Uterus (tissue), 4 donors: ENCODE results near the gene EPB41L3. TPM values are rescaled to one million over a fixed set of nuclear protein-coding genes. Genes with fewer than 3 reads are reported as not detected.

Experiments used
- DNase-seq, 2 donors: peaks; one replicate each; pipeline ENCODE4 v3.0.0-alpha.2; 2019 to 2020
- H3K27ac ChIP-seq, 2 donors: fragments of 200-600 bp; sonication (generic); 1 replicate in 1 of 2; 2 replicates in 1 of 2; pipeline ENCODE4 v1.5.1; 2016 to 2018
- H3K27me3 ChIP-seq, 2 donors: fragments of 200-600 bp; sonication (generic); one replicate each; pipeline ENCODE4 v1.5.1; 2018 to 2019; ENCODE audit warnings: control low read depth in 1 of 2
- H3K36me3 ChIP-seq, 2 donors: fragments of 200-600 bp; sonication (generic); one replicate each; pipeline ENCODE4 v1.5.1; 2019; ENCODE audit warnings: control low read depth in 1 of 2
- H3K4me1 ChIP-seq, 2 donors: fragments of 200-600 bp; sonication (generic); one replicate each; pipeline ENCODE4 v1.5.1; 2018 to 2019; ENCODE audit warnings: control low read depth in 1 of 2
- H3K4me3 ChIP-seq, 2 donors: fragments of 200-600 bp; sonication (generic); 1 replicate in 1 of 2; 2 replicates in 1 of 2; pipeline ENCODE4 v1.5.1; 2018 to 2019; ENCODE audit warnings: mild to moderate bottlenecking in 1 of 2
- H3K9me3 ChIP-seq, 2 donors: fragments of 200-600 bp; sonication (generic); one replicate each; pipeline ENCODE4 v1.5.1; 2019; ENCODE audit warnings: control low read depth in 1 of 2
- POLR2A ChIP-seq, 2 donors: fragments of 450-650 bp; IDR thresholded peaks; one replicate each; pipeline ENCODE4 v1.6.1; 2016; ENCODE audit warnings: antibody characterized with exemption in 2 of 2, mild to moderate bottlenecking in 1 of 2, moderate library complexity in 1 of 2
- intact Hi-C: fragments of 100-400 bp; cut with DNase I; formaldehyde crosslinking; loops from one replicate; pipeline ENCODE4 v1.15.1; 2023; ENCODE audit warnings: low total_unique reads
- total RNA-seq, 4 donors: library from RNA; depleted of rRNA in 3 of 4; stranded (reverse); fragments of >200 nt in 3 of 4; gene quantifications; one replicate each; pipeline versions ENCODE4 v1.1.0 to v1.2.4, GENCODE V29; 2014 to 2023
- TF ChIP-seq, protein P1 (sequence below), 4 experiments: fragments of 200-600 bp in 2 of 4; fragments of 450-650 bp in 2 of 4; sonication (generic) in 2 of 4; IDR thresholded peaks; one replicate each; pipeline ENCODE4 v1.5.1; 2016 to 2019; ENCODE audit warnings: antibody characterized with exemption in 4 of 4, mild to moderate bottlenecking in 2 of 4, moderate library complexity in 1 of 4
- donor health status: DM: yes; HTN: yes; CAD: no.

Gene EPB41L3
- total RNA-seq, 4 donors from 2014 or later, result 31.5 to 111 (median 57.1) TPM

DNA sequence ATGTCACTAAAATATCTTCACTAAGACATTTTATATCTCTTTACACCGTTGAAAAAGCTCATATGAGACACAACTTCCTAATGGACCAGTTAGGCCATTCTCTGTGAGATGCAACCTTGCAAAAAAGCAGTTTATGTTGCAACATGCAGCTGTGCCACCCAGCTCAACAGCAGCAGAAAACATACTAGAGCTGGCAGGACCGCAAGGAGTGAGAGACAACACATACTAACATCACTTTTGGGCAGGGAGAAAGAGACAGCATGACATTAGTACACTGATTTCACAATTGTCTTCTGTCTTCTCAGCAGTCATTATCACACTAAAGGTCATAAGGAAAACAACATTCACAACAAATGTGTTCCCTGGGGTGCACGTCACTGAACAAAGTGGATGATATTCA lies 122.9 kb downstream of the EPB41L3 start:
- no peak overlapping the region for H3K27ac ChIP-seq
- DNase-seq, result no peak
- TF ChIP-seq POLR2A (IDR thresholded peaks at IDR 0.05), result no peak
- TF ChIP-seq, protein P1, sequence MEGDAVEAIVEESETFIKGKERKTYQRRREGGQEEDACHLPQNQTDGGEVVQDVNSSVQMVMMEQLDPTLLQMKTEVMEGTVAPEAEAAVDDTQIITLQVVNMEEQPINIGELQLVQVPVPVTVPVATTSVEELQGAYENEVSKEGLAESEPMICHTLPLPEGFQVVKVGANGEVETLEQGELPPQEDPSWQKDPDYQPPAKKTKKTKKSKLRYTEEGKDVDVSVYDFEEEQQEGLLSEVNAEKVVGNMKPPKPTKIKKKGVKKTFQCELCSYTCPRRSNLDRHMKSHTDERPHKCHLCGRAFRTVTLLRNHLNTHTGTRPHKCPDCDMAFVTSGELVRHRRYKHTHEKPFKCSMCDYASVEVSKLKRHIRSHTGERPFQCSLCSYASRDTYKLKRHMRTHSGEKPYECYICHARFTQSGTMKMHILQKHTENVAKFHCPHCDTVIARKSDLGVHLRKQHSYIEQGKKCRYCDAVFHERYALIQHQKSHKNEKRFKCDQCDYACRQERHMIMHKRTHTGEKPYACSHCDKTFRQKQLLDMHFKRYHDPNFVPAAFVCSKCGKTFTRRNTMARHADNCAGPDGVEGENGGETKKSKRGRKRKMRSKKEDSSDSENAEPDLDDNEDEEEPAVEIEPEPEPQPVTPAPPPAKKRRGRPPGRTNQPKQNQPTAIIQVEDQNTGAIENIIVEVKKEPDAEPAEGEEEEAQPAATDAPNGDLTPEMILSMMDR (IDR thresholded peaks at IDR 0.05), result no peak
- intact Hi-C loops, result no loop called here
- no peaks in the 10 kb centered on the region for H3K9me3 ChIP-seq
- H3K4me3 ChIP-seq, result no peak overlapping the region
- H3K36me3 ChIP-seq, result no peaks in the 10 kb centered on the region
- H3K4me1 ChIP-seq, result no peaks in the 10 kb centered on the region
- no peaks in the 10 kb centered on the region for H3K27me3 ChIP-seq

GRCh38 chr18:5419601-5420000 lies 124.2 kb downstream of the EPB41L3 start:
- DNase-seq, result no peak
- no peaks in the 10 kb centered on the region for H3K36me3 ChIP-seq
- H3K4me1 ChIP-seq, result no peaks in the 10 kb centered on the region
- intact Hi-C loops, result no loop called here
- TF ChIP-seq POLR2A (IDR thresholded peaks at IDR 0.05), result no peak
- TF ChIP-seq, protein P1 (IDR thresholded peaks at IDR 0.05), result no peak
- H3K9me3 ChIP-seq, result no peaks in the 10 kb centered on the region
- H3K27ac ChIP-seq, result no peak overlapping the region
- no peaks in the 10 kb centered on the region for H3K27me3 ChIP-seq
- no peak overlapping the region for H3K4me3 ChIP-seq

DNA sequence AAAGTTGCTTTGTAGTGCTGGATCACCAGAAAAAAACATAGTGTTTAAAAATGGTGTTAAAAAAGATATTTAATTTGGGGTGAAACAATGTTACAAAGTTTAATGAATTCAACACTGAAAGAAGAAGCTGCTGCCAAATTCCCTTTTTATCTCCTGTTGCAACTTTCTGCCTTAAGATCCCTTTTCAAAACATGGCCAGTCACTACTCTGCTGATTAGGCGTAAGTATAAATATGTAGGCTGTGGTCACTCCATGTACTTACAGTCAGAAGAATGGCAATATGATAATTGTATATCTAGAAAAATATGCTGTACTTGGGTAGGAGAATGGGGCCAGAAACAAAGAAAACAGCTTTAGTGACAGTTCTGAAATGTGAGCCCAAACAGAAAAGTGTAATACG lies 124.8 kb downstream of the EPB41L3 start:
- H3K4me3 ChIP-seq, result no peak overlapping the region
- H3K36me3 ChIP-seq, result no peaks in the 10 kb centered on the region
- no peaks in the 10 kb centered on the region for H3K9me3 ChIP-seq
- DNase-seq, result no peak
- H3K4me1 ChIP-seq, result no peaks in the 10 kb centered on the region
- no peaks in the 10 kb centered on the region for H3K27me3 ChIP-seq
- no peak overlapping the region for H3K27ac ChIP-seq
- TF ChIP-seq POLR2A (IDR thresholded peaks at IDR 0.05), result no peak
- TF ChIP-seq, protein P1 (IDR thresholded peaks at IDR 0.05), result no peak
- intact Hi-C loops, result no loop called here

DNA sequence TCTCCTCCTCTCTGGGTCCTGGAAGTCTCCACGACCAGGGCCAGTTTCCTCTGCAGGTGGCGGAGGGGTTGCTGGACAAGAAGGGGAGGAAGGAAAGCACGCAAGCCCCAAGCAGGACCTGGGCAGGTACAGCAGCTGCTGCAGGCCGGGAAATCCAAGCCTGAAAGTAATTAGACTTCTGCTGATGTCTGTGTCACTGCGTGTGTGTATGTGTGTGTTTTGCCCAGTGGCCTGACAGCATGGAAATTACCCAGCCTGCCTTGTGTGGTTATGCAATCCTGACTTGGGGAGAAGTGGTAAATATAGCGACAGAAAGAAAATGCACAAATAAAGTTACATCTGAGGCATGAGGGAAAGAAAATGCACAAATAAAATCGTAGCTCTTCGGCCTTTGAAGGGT lies 126.5 kb downstream of the EPB41L3 start:
- Histone ChIP-seq H3K4me1 (no peaks in the 10 kb centered on the region), H3K27me3 (no peaks in the 10 kb centered on the region), H3K36me3 (no peaks in the 10 kb centered on the region), H3K9me3 (no peaks in the 10 kb centered on the region), H3K27ac (no peak overlapping the region), H3K4me3 (no peak overlapping the region)
- intact Hi-C loops, result no loop called here
- no peak for DNase-seq
- TF ChIP-seq, protein P1 (IDR thresholded peaks at IDR 0.05), result no peak
- no peak for TF ChIP-seq POLR2A (IDR thresholded peaks at IDR 0.05)

- Histone ChIP-seq H3K27ac (no peak overlapping the region), H3K4me1 (no peaks in the 10 kb centered on the region), H3K36me3 (no peaks in the 10 kb centered on the region), H3K9me3 (no peaks in the 10 kb centered on the region), H3K4me3 (no peak overlapping the region), H3K27me3 (no peaks in the 10 kb centered on the region)
- no peak for TF ChIP-seq POLR2A (IDR thresholded peaks at IDR 0.05)
- TF ChIP-seq, protein P1 (IDR thresholded peaks at IDR 0.05), result no peak
- intact Hi-C loops, result no loop called here
- no peak for DNase-seq
These were observed 127.7 kb downstream of the EPB41L3 start for GRCh38 chr18:5416112-5416511.
